ENCODE data around the gene ECT2L. TPM values are rescaled to one million over a fixed set of nuclear protein-coding genes. Genes with fewer than 3 reads are reported as not detected.

Gene ECT2L
- total and polyA plus RNA-seq, 4 donors, result under 0.01 to 0.32 TPM; not detected in 2

DNA sequence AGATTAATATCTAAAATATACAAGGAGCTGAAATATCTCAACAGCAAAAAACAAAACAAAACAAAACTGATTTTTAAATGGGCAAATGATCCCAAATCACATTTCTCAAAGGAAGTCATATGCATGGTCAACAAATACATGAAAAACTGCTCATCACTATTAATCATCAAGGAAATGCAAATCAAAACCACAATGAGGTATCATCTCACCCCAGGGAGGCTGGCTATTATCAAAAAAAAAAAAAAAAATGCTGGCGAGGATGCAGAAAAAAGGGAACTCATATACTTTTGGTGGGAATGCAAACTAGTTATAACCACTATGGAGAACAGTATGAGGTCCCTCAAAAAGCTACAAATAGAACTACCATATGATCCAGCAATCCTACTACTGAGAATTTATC is 157.6 kb downstream of the ECT2L start:
- 47% methylated on average over 1 of the region's 1 CpG for WGBS
- no peak overlapping the region for H3K27ac ChIP-seq (ENCODE audit: low read depth in 1 of 2, low read length in 2 of 2)
- no peak for DNase-seq (ENCODE audit: low spot score)
- H3K9ac ChIP-seq (ENCODE audit: low read depth in 1 of 2, low read length in 2 of 2), result no peak overlapping the region
- H3K4me3 ChIP-seq (ENCODE audit: low read depth in 1 of 3, low read length in 3 of 3), result no peak overlapping the region
- TF ChIP-seq RXRA (IDR thresholded peaks at IDR 0.05) (no peak), FOXA1 (IDR thresholded peaks at IDR 0.05) (no peak), HNF4A (conservative IDR thresholded peaks at IDR 0.05) (no peak), SP1 (IDR thresholded peaks at IDR 0.05) (no peak), GABPA (IDR thresholded peaks at IDR 0.05 in 1 of 2, conservative IDR thresholded peaks at IDR 0.05 in 1 of 2) (no peak), NR2F2 (IDR thresholded peaks at IDR 0.05) (no peak)
- TF ChIP-seq, protein P1, sequence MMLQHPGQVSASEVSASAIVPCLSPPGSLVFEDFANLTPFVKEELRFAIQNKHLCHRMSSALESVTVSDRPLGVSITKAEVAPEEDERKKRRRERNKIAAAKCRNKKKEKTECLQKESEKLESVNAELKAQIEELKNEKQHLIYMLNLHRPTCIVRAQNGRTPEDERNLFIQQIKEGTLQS (IDR thresholded peaks at IDR 0.05), result no peak
- TF ChIP-seq, protein P2, sequence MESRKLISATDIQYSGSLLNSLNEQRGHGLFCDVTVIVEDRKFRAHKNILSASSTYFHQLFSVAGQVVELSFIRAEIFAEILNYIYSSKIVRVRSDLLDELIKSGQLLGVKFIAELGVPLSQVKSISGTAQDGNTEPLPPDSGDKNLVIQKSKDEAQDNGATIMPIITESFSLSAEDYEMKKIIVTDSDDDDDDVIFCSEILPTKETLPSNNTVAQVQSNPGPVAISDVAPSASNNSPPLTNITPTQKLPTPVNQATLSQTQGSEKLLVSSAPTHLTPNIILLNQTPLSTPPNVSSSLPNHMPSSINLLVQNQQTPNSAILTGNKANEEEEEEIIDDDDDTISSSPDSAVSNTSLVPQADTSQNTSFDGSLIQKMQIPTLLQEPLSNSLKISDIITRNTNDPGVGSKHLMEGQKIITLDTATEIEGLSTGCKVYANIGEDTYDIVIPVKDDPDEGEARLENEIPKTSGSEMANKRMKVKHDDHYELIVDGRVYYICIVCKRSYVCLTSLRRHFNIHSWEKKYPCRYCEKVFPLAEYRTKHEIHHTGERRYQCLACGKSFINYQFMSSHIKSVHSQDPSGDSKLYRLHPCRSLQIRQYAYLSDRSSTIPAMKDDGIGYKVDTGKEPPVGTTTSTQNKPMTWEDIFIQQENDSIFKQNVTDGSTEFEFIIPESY (IDR thresholded peaks at IDR 0.05), result no peak
- TF ChIP-seq, protein P3, sequence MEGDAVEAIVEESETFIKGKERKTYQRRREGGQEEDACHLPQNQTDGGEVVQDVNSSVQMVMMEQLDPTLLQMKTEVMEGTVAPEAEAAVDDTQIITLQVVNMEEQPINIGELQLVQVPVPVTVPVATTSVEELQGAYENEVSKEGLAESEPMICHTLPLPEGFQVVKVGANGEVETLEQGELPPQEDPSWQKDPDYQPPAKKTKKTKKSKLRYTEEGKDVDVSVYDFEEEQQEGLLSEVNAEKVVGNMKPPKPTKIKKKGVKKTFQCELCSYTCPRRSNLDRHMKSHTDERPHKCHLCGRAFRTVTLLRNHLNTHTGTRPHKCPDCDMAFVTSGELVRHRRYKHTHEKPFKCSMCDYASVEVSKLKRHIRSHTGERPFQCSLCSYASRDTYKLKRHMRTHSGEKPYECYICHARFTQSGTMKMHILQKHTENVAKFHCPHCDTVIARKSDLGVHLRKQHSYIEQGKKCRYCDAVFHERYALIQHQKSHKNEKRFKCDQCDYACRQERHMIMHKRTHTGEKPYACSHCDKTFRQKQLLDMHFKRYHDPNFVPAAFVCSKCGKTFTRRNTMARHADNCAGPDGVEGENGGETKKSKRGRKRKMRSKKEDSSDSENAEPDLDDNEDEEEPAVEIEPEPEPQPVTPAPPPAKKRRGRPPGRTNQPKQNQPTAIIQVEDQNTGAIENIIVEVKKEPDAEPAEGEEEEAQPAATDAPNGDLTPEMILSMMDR (IDR thresholded peaks at IDR 0.05; ENCODE audit: low read depth, low read length, missing input control), result no peak
- TF ChIP-seq, protein P4, sequence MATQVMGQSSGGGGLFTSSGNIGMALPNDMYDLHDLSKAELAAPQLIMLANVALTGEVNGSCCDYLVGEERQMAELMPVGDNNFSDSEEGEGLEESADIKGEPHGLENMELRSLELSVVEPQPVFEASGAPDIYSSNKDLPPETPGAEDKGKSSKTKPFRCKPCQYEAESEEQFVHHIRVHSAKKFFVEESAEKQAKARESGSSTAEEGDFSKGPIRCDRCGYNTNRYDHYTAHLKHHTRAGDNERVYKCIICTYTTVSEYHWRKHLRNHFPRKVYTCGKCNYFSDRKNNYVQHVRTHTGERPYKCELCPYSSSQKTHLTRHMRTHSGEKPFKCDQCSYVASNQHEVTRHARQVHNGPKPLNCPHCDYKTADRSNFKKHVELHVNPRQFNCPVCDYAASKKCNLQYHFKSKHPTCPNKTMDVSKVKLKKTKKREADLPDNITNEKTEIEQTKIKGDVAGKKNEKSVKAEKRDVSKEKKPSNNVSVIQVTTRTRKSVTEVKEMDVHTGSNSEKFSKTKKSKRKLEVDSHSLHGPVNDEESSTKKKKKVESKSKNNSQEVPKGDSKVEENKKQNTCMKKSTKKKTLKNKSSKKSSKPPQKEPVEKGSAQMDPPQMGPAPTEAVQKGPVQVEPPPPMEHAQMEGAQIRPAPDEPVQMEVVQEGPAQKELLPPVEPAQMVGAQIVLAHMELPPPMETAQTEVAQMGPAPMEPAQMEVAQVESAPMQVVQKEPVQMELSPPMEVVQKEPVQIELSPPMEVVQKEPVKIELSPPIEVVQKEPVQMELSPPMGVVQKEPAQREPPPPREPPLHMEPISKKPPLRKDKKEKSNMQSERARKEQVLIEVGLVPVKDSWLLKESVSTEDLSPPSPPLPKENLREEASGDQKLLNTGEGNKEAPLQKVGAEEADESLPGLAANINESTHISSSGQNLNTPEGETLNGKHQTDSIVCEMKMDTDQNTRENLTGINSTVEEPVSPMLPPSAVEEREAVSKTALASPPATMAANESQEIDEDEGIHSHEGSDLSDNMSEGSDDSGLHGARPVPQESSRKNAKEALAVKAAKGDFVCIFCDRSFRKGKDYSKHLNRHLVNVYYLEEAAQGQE (IDR thresholded peaks at IDR 0.05), result no peak
- no peaks in the 10 kb centered on the region for H3K27me3 ChIP-seq (ENCODE audit: control insufficient read depth in 4 of 4, insufficient read depth in 4 of 4, low read length in 3 of 4)
- H3K9me3 ChIP-seq (ENCODE audit: control insufficient read depth in 4 of 4, low read length in 3 of 4), result no peaks in the 10 kb centered on the region
- peaks cover 8 to 23% (median 18%) of the 10 kb centered on the region in 4 donors for H3K4me1 ChIP-seq (ENCODE audit: control insufficient read depth in 4 of 4, insufficient read depth in 4 of 4, low read length in 3 of 4)
- H3K36me3 ChIP-seq (ENCODE audit: control insufficient read depth in 4 of 4, insufficient read depth in 3 of 4, low read depth in 1 of 4, low read length in 3 of 4), result no peaks in the 10 kb centered on the region

Other genes with a start within 250 kb of the ECT2L start
- gene CCDC28A, start 22.3 kb upstream of the ECT2L start, total RNA-seq, result 10 to 100 TPM; 11.9 to 13.4 TPM
- 10 to 100 TPM; 18.7 to 20.3 TPM for gene CCDC28A, start 22.3 kb upstream of the ECT2L start, polyA plus RNA-seq
- 10 to 100 TPM; 12.3 to 46.4 TPM for gene REPS1, start 192.2 kb downstream of the ECT2L start, total RNA-seq
- 10 to 100 TPM; 16.0 to 26.2 TPM for gene REPS1, start 192.2 kb downstream of the ECT2L start, polyA plus RNA-seq
- 10 to 100 TPM; 14.2 to 18.6 TPM for gene ABRACL, start 232.7 kb downstream of the ECT2L start, total RNA-seq
- 10 to 100 TPM; 35.0 to 66.3 TPM for gene ABRACL, start 232.7 kb downstream of the ECT2L start, polyA plus RNA-seq